ENCODE measurements around the gene SLC25A33. TPM values are rescaled to one million over a fixed set of nuclear protein-coding genes. Genes with fewer than 3 reads are reported as not detected.
"Not testable (repeated sequence)": the region's sequence is repeated elsewhere in the genome, so short reads cannot be mapped to it uniquely, and the experiment has no call there.

SLC25A33 gene
- total RNA-seq, 1 donor from 2014 or later = 5.4 TPM

- intact Hi-C loops (cut with micrococcal nuclease) = loop anchor here (1.0 to 2.0 kb wide), 9 partner anchors 44 to 860 kb away; partner anchors contain the start of genes CLSTN1, CTNNBIP1, GPR157 and H6PD
These were observed 548 bp upstream of the SLC25A33 start for GRCh38 chr1:9538669-9539164.

- intact Hi-C loops (cut with micrococcal nuclease) = loop anchor here (1.0 to 2.0 kb wide), 9 partner anchors 45 to 859 kb away; partner anchors contain the start of genes CLSTN1, CTNNBIP1, GPR157 and H6PD
These were observed 725 bp downstream of the SLC25A33 start for GRCh38 chr1:9539829-9540550.

DNA sequence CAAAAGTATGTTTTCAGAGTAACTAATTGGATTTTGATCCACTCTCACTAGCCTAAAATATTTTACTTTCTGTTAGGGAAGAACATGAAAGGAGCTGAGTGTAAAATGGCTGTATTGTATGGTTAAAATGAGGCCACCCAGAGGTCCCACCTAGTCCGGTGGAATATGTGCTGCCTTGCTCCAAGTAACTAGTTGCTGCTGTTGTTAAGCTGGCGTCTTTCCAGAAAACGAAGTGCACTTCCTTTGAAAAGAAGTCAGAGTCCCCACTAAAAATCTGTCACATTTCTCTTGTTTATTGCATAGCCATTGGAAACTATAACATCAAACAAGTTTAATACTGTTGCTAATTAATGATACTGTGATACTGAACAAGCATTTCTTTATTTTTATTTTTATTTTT lies 3.2 kb downstream of the SLC25A33 start:
- intact Hi-C loops (cut with micrococcal nuclease) = no loop called here

DNA sequence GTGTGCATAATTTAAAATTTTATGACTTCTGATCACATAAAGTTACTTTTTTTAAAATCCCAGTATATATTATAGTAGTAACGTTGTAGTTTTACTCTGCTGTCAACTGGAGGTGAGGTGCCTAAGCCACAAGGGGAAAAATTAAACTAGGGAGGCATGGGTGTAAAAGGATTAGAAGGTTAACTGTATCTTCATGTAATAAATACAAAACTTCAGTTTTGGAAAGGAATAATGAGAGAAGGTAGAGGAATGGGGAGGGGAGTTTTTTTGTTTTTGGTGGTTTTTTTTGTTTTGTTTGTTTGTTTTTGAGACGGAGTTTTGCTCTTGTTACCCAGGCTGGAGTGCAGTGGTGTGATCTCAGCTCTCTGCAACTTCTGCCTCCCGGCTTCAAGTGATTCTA lies 5.7 kb downstream of the SLC25A33 start:
- intact Hi-C loops (cut with micrococcal nuclease) = no loop called here

- intact Hi-C loops (cut with micrococcal nuclease) = no loop called here
These were observed 10.8 kb downstream of the SLC25A33 start for GRCh38 chr1:9549955-9550546.

- intact Hi-C loops (cut with micrococcal nuclease) = no loop called here
These were observed 12.7 kb downstream of the SLC25A33 start for GRCh38 chr1:9551984-9552383.

- intact Hi-C loops (cut with micrococcal nuclease) = no loop called here
These were observed 14.5 kb downstream of the SLC25A33 start for GRCh38 chr1:9553736-9554144.

GRCh38 chr1:9555942-9556341 lies 16.7 kb downstream of the SLC25A33 start:
- intact Hi-C loops (cut with micrococcal nuclease) = no loop called here

- intact Hi-C loops (cut with micrococcal nuclease) = no loop called here
These were observed 18.4 kb downstream of the SLC25A33 start for GRCh38 chr1:9557624-9558023.

GRCh38 chr1:9558271-9558945 lies 19.1 kb downstream of the SLC25A33 start:
- intact Hi-C loops (cut with micrococcal nuclease) = no loop called here

DNA sequence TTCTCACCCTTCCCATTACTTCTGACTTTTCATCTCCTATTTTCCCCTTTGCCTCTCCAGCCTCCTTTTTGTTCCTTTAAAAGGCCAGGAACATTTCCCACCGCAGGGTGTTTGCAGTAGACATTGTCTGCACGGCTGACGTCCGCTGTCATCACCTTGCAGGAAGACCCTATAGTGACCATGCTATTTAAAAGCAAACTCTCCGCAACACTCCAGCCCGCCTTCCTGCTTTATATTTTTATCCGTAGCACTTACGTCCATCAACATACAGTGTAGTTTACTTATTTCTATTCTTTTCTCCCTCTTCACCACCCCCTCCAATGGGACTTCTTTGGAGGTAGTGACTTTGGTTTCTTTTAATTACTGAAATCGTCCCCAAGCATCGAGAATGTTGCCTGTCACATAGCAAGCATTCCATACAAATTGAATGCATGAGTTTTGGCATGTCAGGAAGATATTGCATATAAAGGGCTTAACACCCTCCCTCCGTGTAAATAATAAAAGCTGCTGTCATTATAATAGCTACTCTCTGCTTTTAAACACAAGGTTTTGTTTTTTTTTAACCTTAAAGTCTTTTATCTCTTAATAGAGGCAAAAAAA lies 19.8 kb downstream of the SLC25A33 start:
- intact Hi-C loops (cut with micrococcal nuclease) = no loop called here

- intact Hi-C loops (cut with micrococcal nuclease) = no loop called here
These were observed 20.4 kb downstream of the SLC25A33 start for GRCh38 chr1:9559673-9560072.

GRCh38 chr1:9560090-9560489 lies 20.8 kb downstream of the SLC25A33 start:
- intact Hi-C loops (cut with micrococcal nuclease) = not testable (repeated sequence)

DNA sequence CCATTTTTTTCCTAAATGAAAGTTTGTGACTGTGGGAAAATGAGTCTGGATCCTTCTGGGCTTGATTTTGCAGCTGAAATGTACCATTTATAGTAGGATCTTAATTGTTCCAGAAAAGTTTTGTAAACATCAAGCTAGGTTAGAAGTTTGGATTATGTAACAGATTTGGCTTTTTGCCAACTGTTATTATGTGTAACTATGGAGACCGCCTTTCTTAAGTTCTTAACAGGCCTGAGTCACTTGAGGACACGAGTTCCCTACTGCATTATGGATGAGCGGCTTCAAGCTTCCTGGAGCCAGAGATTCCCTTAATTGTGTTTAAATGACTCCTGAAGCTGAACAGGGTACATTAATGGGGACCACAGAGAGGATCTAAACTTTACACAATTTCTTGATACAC lies 22.2 kb downstream of the SLC25A33 start:
- intact Hi-C loops (cut with micrococcal nuclease) = no loop called here

DNA sequence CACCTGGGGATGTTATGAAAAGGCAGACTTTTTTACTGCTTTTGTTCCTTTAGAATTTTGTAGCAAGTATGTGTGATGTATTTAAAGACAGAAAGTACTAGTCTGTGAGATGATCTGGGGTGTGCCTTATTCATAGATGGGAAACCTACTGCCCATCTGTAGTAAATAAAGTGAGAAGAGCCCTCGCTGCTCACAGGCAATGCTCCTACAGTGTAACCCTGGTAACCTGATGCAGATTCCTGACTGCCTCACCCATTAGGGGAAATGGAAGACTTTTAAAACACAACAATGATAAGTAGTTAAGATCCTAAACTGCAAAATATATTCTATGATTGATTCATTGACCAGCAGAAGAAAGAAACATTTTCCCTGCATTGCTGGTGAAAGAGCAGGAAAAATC lies 30.0 kb downstream of the SLC25A33 start:
- intact Hi-C loops (cut with micrococcal nuclease) = no loop called here

- intact Hi-C loops (cut with micrococcal nuclease) = not testable (repeated sequence)
These were observed 31.7 kb downstream of the SLC25A33 start for GRCh38 chr1:9570886-9571529.

DNA sequence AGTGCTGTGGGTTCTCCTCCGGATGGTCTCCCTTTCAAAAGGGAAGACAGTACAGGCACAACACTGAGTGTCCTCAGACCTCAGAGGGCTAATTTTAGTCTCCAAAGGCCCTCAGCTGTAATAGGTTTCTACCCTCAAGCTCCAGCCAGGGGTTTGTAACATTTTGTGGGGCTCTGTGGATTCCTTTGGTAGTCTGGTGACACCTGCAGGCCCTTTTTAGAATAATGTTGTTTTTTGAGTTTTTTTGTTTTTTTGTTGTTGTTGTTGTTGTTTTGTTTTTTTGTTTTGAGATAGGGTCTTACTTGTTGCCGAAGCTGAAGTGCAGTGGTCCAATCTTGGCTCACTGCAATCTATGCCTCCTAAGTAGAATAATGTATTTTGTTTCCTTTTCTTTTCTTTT lies 34.5 kb downstream of the SLC25A33 start:
- intact Hi-C loops (cut with micrococcal nuclease) = loop anchor here (1.0 kb wide), 2 partner anchors 78 to 306 kb away; no protein-coding TSS in a partner anchor

DNA sequence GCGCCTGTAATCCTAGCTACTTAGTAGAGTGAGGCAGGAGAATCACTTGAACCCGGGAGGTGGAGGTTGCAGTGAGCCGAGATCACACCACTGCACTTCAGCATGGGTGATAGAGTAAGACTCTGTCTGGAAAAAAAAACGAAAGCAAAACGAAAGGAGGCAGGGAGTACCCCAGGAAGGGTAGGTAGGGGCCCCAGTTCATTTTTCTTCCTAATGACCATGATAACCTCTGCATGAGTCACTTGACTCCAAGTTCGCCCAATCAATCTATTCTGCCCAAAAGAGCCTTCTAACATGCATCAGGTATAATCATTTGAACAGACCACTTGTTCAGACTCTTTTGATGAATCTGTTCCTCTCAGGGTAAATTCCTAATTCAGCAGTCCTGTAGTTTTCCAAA lies 36.2 kb downstream of the SLC25A33 start:
- intact Hi-C loops (cut with micrococcal nuclease) = no loop called here

- intact Hi-C loops (cut with micrococcal nuclease) = no loop called here
These were observed 37.6 kb downstream of the SLC25A33 start for GRCh38 chr1:9576903-9577302.

GRCh38 chr1:9577423-9577822 lies 38.2 kb downstream of the SLC25A33 start:
- intact Hi-C loops (cut with micrococcal nuclease) = no loop called here

DNA sequence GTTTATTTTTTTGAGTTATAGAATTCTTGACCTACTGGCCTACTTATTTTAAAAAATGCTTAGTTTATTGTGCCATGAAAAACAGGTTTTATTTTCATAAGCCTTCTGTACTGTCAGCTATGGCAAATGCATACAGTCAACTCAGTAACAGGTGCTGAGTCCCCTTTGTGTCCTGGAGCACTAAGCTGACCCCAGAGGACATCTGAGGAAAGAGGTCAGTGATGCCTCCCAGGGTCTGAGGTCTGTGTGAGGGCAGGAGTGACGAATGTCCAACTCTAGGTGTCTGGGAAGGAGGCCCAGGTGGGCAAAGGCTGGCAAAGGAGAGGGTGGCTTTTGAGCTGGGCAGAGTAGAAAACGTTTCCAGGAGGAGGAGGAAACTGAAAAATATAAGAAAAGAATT lies 41.7 kb downstream of the SLC25A33 start:
- intact Hi-C loops (cut with micrococcal nuclease) = no loop called here
